Right lung (tissue), 5 donors: ENCODE results near the gene CARD6. TPM values are rescaled to one million over a fixed set of nuclear protein-coding genes. Genes with fewer than 3 reads are reported as not detected.
"Not testable (repeated sequence)": the region's sequence is repeated elsewhere in the genome, so short reads cannot be mapped to it uniquely, and the experiment has no call there.

Source experiments
- DNase-seq, 2 donors: peaks; one replicate each; pipeline ENCODE4 v3.0.0-alpha.2; 2013
- polyA plus RNA-seq, 5 donors: library from polyadenylated mRNA; unstranded; fragments of 120-200 nt; gene quantifications; one replicate each; pipeline versions ENCODE4 v1.2.1 to v1.2.3, GENCODE V29; 2013; ENCODE audit warnings: inconsistent platforms in 1 of 5, low replicate concordance in 1 of 5; ENCODE audit not compliant: insufficient read length in 5 of 5, insufficient read depth in 1 of 5

CARD6 gene
- polyA plus RNA-seq, 5 donors: 4.3 to 7.4 (median 6.7) TPM

DNA sequence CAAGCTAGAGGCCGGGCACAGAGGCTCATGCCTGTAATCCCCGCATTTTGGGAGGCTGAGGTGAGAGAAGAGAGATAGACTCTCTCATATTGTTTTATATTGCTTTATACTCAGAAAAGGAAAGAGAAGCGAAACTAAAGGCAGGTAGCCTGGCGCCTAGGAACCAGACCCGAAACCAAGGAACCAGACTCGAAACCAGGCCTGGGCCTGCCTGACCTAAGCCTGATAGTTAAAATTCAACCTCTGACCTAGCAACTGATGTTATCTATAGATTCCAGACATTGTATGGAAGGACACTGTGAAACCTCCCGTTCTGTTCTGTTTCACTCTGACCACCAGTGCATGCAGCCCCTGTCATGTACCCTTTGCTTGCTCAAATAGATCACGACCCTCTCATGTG, 31.1 kb downstream of the CARD6 start:
- DNase-seq: not testable (repeated sequence)

DNA sequence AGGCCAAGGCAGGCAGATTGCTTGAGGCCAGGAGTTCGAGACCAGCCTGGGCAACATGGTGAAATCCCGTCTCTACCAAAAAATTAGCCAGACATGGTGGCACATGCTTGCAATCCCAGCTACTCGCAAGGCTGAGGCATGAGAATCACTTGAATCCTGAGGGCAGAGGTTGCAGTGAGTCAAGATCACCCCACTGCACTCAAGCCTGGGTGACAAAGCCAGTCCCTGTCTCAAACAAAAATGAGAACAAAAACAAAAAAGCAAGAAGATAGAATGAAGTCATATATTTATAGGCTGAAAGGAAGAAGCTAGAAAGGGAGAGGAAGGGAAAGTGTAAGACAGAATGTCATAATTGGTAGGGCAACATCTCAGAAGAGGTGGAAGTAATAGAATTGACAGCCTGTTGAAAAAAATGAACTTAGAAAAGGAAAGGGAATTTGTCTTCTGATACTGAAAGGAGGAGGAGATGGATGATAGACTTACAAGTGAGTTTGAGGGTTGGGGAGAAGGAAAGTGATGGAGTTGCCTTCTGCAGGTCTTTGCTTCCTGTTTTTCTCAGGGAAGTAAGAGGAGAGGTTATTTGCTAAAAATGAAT, 32.2 kb downstream of the CARD6 start:
- DNase-seq: no peak

DNA sequence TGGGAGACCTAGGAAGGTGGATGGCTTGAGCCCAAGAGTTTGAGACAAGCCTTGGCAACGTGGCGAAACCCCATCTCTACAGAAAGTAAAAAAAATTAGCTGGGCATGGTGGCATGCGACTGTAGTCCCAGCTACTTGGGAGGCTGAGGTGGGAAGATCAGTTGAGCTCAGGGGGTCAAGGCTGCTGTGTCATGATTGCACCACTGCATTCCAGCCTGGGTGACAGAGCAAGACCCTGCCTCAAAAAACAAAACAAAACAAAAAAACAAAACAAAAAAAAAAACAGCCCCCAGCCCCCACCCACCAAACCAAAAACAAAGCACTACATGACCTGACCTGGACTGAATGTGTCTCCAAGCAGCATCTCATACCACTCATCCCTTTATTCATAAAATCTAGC, 34.8 kb downstream of the CARD6 start:
- no peak for DNase-seq

DNA sequence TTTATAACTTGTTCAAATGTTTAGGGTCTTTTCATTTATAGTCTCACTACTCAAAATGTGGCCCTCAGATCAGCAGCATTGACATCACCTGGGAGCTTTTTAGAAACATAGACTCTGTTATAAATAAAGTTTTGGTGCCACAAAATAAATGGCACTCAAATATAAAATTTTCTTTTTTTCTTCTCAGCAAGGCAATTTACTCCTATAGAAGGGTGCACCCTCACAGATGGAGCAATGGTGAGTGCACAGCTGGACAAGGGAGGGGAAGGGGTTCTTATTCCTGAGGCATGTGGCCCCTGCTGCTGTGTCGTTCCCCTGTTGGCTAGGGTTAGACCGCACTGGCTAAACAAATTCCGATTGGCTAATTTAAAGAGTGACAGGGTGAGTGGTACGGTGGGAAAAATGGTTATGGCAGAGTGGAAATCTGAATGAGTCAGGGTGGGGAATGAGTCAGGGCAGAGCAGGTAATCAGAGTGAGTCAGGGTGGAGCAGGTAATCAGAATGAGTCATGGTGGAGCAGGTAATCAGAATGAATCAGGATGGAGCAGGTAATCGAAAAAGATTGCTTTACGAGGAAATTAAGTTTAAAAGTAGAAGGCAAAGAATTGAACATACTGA, 36.3 kb downstream of the CARD6 start:
- no peak for DNase-seq

DNA sequence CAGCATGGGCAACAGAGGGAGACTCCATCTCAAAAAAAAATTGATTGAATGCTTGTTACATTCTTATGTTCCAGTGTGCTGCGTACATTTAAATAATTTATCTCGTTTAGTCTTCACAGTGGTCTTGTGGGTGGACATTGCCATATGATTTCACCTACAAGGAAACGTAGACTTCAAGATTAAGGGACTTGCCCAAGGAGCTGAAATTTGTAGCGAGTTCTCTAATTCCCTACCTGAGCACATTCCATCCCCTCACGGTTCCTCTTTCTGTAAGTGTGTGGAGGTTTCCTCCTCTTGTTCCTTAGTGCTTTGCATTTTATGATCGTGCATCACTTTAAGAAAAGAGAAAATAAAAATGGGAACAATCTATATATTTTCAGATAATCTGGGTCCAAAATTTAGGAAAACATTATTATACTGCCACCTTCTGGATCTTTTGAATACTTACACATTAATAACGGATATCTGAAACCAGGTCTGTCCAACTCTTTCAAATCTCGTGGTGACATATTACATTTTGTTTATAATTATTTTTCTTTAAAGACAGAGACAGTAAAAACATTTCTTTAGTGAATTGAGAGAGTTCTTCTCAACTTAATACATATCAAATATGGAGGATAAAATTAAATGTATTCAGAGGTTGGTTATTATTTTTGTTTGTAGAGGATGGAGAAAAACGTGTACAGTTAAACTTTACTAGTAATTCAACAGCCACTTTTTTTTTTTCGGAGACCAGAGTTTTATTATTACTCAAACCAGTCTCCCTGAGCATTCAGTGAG, 38.2 kb downstream of the CARD6 start:
- peak in 1 of 2 donors; percentile 18 for DNase-seq

DNA sequence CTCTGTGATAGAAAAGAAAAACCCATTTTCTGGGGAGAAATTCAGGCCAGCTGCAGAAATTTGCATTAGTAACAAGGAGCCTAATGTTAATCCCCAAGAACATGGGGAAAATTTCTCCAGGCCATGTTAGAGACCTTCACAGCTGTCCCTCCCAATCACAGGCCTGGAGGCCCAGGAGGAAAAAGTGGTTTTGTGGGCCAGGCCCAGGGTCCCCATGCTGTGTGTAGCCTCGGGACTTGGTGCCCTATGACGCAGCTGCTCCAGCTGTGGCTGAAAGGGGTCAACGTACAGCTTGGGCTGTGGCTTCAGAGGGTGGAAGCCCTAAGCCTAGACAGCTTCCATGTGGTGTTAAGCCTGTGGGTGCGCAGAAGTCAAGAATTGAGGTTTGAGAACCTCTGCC, 41.1 kb downstream of the CARD6 start:
- no peak for DNase-seq

DNA sequence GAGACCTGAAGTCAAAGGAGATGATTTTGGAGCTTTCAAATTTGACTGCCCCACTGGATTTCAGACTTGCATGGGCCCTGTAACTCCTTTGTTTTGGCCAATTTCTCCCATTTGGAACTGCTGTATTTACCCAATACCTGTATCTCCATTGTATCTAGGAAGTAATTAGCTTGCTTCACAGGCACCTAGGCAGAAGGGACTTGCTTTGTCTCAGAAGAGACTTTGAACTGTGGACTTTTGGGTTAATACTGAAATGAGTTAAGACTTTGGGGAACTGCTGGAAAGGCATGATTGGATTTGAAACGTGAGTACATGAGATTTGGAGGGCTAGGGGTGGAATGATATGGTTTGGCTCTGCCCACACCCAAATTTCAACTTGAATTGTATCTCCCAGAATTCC, 41.9 kb downstream of the CARD6 start:
- not testable (repeated sequence) for DNase-seq

DNA sequence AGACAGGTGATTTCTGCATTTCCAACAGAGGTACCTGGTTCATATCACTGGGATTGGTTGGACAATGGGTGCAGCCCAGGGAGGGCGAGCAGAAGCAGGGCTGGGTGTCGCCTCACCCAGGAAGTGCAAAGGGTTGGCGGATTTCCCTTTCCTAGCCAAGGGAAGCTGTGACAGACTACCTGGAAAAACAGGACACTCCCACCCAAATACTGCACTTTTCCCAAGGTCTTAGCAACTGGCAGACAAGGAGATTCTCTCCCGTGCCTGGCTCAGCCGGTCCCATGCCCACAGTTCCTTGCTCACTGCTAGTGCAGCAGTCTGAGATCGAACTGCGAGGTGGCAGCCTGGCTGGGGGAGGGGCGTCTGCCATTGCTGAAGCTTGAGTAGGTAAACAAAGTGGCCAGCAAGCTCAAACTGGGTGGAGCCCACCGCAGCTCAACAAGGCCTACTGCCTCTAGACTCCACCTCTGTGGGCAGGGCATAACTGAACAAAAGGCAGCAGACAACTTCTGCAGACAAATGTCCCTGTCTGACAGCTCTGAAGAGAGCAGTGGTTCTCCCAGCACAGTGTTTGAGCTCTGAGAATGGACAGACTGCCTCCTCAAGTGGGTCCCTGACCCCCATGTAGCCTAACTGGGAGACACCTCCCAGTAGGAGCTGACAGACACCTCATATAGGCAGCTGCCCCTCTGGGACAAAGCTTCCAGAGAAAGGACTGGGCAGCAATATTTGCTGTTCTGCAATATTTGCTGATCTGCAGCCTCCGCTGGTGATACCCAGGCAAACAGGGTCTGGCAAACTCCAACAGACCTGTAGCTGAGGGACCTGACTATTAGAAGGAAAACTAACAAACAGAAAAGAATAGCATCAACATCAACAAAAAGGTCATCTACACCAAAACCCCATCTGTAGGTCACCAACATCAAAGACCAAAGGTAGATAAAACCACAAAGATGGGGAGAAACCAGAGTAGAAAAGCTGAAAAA, 54.6 kb downstream of the CARD6 start:
- not testable (repeated sequence) for DNase-seq

DNA sequence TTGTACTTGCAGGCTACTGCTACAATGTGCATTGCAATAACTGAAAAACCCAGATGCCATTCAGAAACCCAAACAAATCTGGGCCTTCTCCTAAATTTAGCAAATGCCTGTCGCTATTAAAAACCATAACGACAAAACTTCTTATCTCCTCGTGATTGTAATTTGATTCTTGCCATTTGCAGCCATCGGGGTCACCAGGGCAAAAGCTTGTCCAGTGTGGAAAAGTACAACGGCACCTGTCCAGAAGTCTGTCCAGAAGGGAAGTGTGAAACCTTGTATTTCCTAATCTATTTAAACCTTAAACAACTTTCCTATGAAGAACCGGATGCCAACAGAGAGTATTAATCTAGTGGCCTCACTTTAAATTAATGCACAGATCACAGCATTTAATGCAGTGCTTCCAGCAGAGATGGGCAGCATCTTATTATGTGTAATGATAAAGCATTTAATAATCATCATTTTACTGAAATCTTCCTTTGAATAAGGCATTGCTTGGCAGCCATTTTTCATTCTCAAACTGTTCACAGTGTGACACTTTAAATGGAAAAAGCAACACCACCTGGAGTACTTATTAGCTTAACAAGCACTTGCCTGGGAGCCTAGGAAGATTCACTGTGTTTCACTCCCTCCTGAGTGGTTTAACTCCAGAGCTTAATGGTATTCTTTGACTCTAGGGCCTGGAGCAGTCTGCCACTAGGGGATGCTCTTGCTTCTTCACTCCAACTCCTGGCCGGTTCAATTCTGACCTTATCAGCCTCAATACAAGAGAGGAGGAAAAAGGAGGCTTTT, 63.2 kb downstream of the CARD6 start:
- peak; percentile 63 to 78 for DNase-seq

DNA sequence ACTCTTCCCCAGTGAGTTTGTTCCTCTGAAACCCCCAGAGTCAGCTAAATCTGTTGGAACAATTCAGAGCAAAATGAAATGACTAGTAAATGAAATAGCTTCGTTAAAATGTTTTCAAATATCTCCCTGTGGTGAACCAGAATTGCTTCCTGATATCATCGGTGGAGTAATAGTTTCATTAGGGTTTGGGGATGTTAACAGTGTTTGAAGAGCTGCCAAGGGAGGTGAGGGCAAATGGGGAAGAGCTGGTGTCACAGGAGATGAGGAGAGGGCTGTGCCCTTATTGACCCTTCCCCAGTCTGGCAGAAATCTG, 63.8 kb downstream of the CARD6 start:
- DNase-seq: no peak

DNA sequence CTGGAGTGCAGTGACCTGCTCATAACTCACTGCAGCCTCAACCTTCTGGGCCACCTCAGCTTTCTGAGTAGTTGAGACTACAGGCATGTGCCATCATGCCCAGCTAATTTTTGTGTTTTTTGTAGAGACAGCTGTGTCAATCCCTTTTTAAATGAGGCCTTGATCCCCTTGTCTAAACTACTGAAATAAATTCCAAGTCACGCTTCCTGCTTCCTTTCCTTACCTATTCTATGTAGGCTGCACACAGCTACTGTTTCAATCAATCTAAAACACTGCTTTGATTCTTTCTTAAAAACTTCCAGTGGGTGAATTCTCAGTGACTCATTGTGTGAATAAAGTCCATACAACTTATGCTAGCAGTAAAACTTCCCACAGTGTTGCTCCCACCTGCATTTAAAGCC, 65.2 kb downstream of the CARD6 start:
- no peak for DNase-seq

DNA sequence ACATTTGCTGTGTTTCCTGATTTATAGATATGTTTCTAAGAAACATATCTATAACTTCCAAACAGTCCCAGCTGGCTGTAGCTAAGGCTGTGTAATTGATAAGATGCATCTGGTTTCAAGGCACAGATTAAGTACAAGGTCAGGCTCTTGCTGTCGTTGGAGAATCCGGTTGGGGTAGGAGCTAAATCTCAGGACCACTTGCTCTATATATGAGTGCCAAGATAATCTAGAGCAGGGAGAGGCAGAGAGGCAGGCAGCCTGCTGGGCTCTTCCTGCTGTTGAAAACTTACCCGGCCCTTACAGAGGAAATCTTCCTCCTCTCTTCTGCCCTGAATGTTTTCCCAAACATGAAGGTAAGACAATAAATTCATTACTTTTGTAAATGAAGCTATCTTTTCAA, 68.1 kb downstream of the CARD6 start, which contains the start of gene C7:
Gene C7 (plus strand): TSS at position 234 of the 400 bp plus-strand sequence. CDS start 114 bp downstream, at position 348.
- DNase-seq: peak; percentile 89 to 92

DNA sequence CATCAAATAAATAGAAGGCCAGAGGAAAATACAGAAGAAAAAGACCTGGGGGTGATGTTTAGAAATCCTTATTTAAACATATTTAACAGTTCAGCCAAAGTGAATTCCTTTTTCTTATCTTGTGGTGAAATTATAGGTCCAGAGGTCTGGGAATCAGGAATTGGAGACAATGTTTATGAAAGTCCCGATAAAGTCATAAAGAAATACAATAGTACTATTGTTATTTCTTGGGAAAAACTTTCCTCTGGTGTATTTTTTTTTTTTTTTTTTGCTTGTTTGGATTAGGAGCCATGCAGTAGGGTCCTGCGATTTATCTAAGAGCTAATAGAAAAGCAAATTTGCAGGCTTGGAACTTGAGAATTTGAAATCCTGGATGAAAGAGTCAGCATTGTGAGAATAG, 68.6 kb downstream of the CARD6 start:
- DNase-seq: no peak

Other genes starting within 250 kb of the CARD6 start
- 1 to 10 TPM; 2.2 to 4.7 (median 3.4) TPM for gene PTGER4, start 161.5 kb upstream of the CARD6 start, polyA plus RNA-seq
- 10 to 100 TPM; 20.1 to 44.6 (median 36.1) TPM for gene TTC33, start 85.4 kb upstream of the CARD6 start, polyA plus RNA-seq
- gene PRKAA1, start 43.0 kb upstream of the CARD6 start, polyA plus RNA-seq: 10 to 100 TPM; 43.9 to 90.2 (median 78.8) TPM
- 1,000 to 10,000 TPM; 2,210 to 2,870 (median 2,405) TPM for gene RPL37, start 6.1 kb upstream of the CARD6 start, polyA plus RNA-seq
- 100 to 1,000 TPM; 406 to 534 (median 507) TPM for gene C7, start 68.1 kb downstream of the CARD6 start, polyA plus RNA-seq
- 1 to 10 TPM in 1 of 5 donors, under 1 TPM in 4; 0.13 to 2.7 (median 0.85) TPM for gene MROH2B, start 230.0 kb downstream of the CARD6 start, polyA plus RNA-seq